HEK293 (cell line): ENCODE data around the gene RANBP2.

Experiments used
- CTCF ChIA-PET: fragments of 350-600 bp; formaldehyde crosslinking; extraction: SDS; loops from one replicate; lab custom pipeline; 2021; ENCODE audit warnings: antibody characterized with exemption; lab: Yijun Ruan, JAX
- POLR2A ChIA-PET: fragments of 300-600 bp; formaldehyde crosslinking; extraction: SDS; loops from one replicate; lab custom pipeline; 2020; ENCODE audit warnings: antibody characterized with exemption, inconsistent platforms; lab: Yijun Ruan, JAX
- H3K27ac ChIP-seq: fragments of 200-500 bp; sonication (Bioruptor generic); 2 replicates; pipeline ENCODE4 v1.5.1; 2014; ENCODE audit warnings: low read depth, low read length, control low read depth, inconsistent platforms; ENCODE audit errors: extremely low read depth
- H3K36me3 ChIP-seq, 2 experiments: fragments of 200-500 bp in 1 of 2; sonication (Bioruptor generic) in 1 of 2; 1 replicate in 1 of 2; 2 replicates in 1 of 2; pipeline ENCODE4 v1.5.1; 2014 to 2017; ENCODE audit warnings: inconsistent platforms in 2 of 2, low read length in 2 of 2; ENCODE audit not compliant: control insufficient read depth in 2 of 2, insufficient read depth in 1 of 2
- H3K4me1 ChIP-seq: fragments of 200-500 bp; sonication (Bioruptor generic); 2 replicates; pipeline ENCODE4 v1.5.1; 2014; ENCODE audit warnings: mild to moderate bottlenecking, low read length, inconsistent platforms; ENCODE audit not compliant: control insufficient read depth, insufficient read depth
- H3K4me3 ChIP-seq: 2 replicates; pipeline ENCODE4 v1.5.1; 2011; ENCODE audit warnings: low read depth, mild to moderate bottlenecking, control low read depth, low read length, moderate library complexity
- H3K9me3 ChIP-seq: fragments of 200-500 bp; sonication (Bioruptor generic); 2 replicates; pipeline ENCODE4 v1.5.1; 2014; ENCODE audit warnings: low read depth, low read length, inconsistent platforms; ENCODE audit not compliant: control insufficient read depth, insufficient read depth
- GFI1B ChIP-seq: fragments of 450-650 bp; formaldehyde crosslinking; IDR thresholded peaks from 2 replicates; pipeline ENCODE4 v1.5.1; 2016; ENCODE audit warnings: missing biosample characterization, missing genetic modification characterization
- OSR2 ChIP-seq: fragments of 450-650 bp; formaldehyde crosslinking; IDR thresholded peaks from 2 replicates; pipeline ENCODE4 v1.5.1; 2016; ENCODE audit warnings: missing biosample characterization, missing genetic modification characterization
- OVOL3 ChIP-seq: fragments of 450-650 bp; formaldehyde crosslinking; IDR thresholded peaks from 2 replicates; pipeline ENCODE4 v1.5.1; 2016; ENCODE audit warnings: missing biosample characterization, missing genetic modification characterization
- RBAK ChIP-seq: fragments of 450-650 bp; formaldehyde crosslinking; IDR thresholded peaks from 2 replicates; pipeline ENCODE4 v1.5.1; 2016; ENCODE audit warnings: missing biosample characterization, missing genetic modification characterization
- SP7 ChIP-seq: fragments of 450-650 bp; formaldehyde crosslinking; IDR thresholded peaks from 2 replicates; pipeline ENCODE4 v1.5.1; 2016; ENCODE audit warnings: missing biosample characterization, missing genetic modification characterization
- YY1 ChIP-seq: fragments of 450-650 bp; formaldehyde crosslinking; IDR thresholded peaks from 2 replicates; pipeline ENCODE4 v1.5.1; 2018; ENCODE audit warnings: missing biosample characterization, missing genetic modification characterization
- ZEB2 ChIP-seq: fragments of 450-650 bp; formaldehyde crosslinking; IDR thresholded peaks from 2 replicates; pipeline ENCODE4 v1.5.1; 2016; ENCODE audit warnings: missing biosample characterization, missing genetic modification characterization
- ZFP69B ChIP-seq: fragments of 450-650 bp; formaldehyde crosslinking; IDR thresholded peaks from 2 replicates; pipeline ENCODE4 v1.5.1; 2016; ENCODE audit warnings: missing biosample characterization, missing genetic modification characterization
- ZNF133 ChIP-seq: fragments of 450-650 bp; formaldehyde crosslinking; IDR thresholded peaks from 2 replicates; pipeline ENCODE4 v1.5.1; 2016; ENCODE audit warnings: missing biosample characterization, missing genetic modification characterization
- ZNF16 ChIP-seq: fragments of 450-650 bp; formaldehyde crosslinking; IDR thresholded peaks from 2 replicates; pipeline ENCODE4 v1.5.1; 2016; ENCODE audit warnings: low read depth, missing biosample characterization, missing genetic modification characterization
- ZNF184 ChIP-seq: fragments of 450-650 bp; IDR thresholded peaks from 2 replicates; pipeline ENCODE4 v1.5.1; 2018; ENCODE audit warnings: missing biosample characterization, mild to moderate bottlenecking, missing genetic modification characterization
- ZNF202 ChIP-seq: fragments of 450-650 bp; formaldehyde crosslinking; IDR thresholded peaks from 2 replicates; pipeline ENCODE4 v1.5.1; 2016; ENCODE audit warnings: missing biosample characterization, missing genetic modification characterization, borderline replicate concordance
- ZNF23 ChIP-seq: fragments of 450-650 bp; formaldehyde crosslinking; IDR thresholded peaks from 2 replicates; pipeline ENCODE4 v1.5.1; 2016; ENCODE audit warnings: missing biosample characterization, missing genetic modification characterization, borderline replicate concordance
- ZNF280C ChIP-seq: fragments of 450-650 bp; formaldehyde crosslinking; IDR thresholded peaks from 2 replicates; pipeline ENCODE4 v1.5.1; 2016; ENCODE audit warnings: missing biosample characterization, missing genetic modification characterization
- ZNF416 ChIP-seq: fragments of 450-650 bp; formaldehyde crosslinking; IDR thresholded peaks from 2 replicates; pipeline ENCODE4 v1.5.1; 2016; ENCODE audit warnings: missing biosample characterization, missing genetic modification characterization
- ZNF426 ChIP-seq: fragments of 450-650 bp; formaldehyde crosslinking; IDR thresholded peaks from 2 replicates; pipeline ENCODE4 v1.5.1; 2017; ENCODE audit warnings: missing biosample characterization, missing genetic modification characterization, mild to moderate bottlenecking, inconsistent platforms, moderate library complexity
- ZNF596 ChIP-seq: fragments of 450-650 bp; IDR thresholded peaks from 2 replicates; pipeline ENCODE4 v1.5.0; 2018; ENCODE audit warnings: missing biosample characterization, mild to moderate bottlenecking, missing genetic modification characterization, moderate library complexity
- ZNF600 ChIP-seq: fragments of 450-650 bp; formaldehyde crosslinking; IDR thresholded peaks from 2 replicates; pipeline ENCODE4 v1.5.1; 2016; ENCODE audit warnings: missing biosample characterization, missing genetic modification characterization
- ZNF621 ChIP-seq: fragments of 450-650 bp; formaldehyde crosslinking; IDR thresholded peaks from 2 replicates; pipeline ENCODE4 v1.5.1; 2017; ENCODE audit warnings: missing biosample characterization, missing genetic modification characterization
- ZNF626 ChIP-seq: fragments of 450-650 bp; sonication (Bioruptor Pico); formaldehyde crosslinking; IDR thresholded peaks from 2 replicates; pipeline ENCODE4 v1.5.1; 2018; ENCODE audit warnings: missing biosample characterization, missing genetic modification characterization, inconsistent platforms
- ZNF654 ChIP-seq: fragments of 450-650 bp; formaldehyde crosslinking; IDR thresholded peaks from 2 replicates; pipeline ENCODE4 v1.5.1; 2016; ENCODE audit warnings: low read depth, missing biosample characterization, missing genetic modification characterization
- ZNF660 ChIP-seq: fragments of 450-650 bp; IDR thresholded peaks from 2 replicates; pipeline ENCODE4 v1.5.1; 2018; ENCODE audit warnings: missing biosample characterization, mild to moderate bottlenecking, missing genetic modification characterization
- ZNF664 ChIP-seq: fragments of 450-650 bp; formaldehyde crosslinking; IDR thresholded peaks from 2 replicates; pipeline ENCODE4 v1.5.1; 2016; ENCODE audit warnings: missing biosample characterization, missing genetic modification characterization
- ZNF704 ChIP-seq: fragments of 450-650 bp; formaldehyde crosslinking; IDR thresholded peaks from 2 replicates; pipeline ENCODE4 v1.5.1; 2016; ENCODE audit warnings: missing biosample characterization, missing genetic modification characterization
- ZNF785 ChIP-seq: fragments of 450-650 bp; formaldehyde crosslinking; IDR thresholded peaks from 2 replicates; pipeline ENCODE4 v1.5.1; 2016; ENCODE audit warnings: missing biosample characterization, missing genetic modification characterization
- ZNF830 ChIP-seq: fragments of 450-650 bp; IDR thresholded peaks from 2 replicates; pipeline ENCODE4 v1.5.0; 2018; ENCODE audit warnings: missing biosample characterization, missing genetic modification characterization, low read depth, mild to moderate bottlenecking, moderate library complexity
- ZSCAN16 ChIP-seq: fragments of 450-650 bp; formaldehyde crosslinking; IDR thresholded peaks from 2 replicates; pipeline ENCODE4 v1.5.1; 2016; ENCODE audit warnings: missing biosample characterization, missing genetic modification characterization
- ZSCAN18 ChIP-seq: fragments of 450-650 bp; formaldehyde crosslinking; IDR thresholded peaks from 2 replicates; pipeline ENCODE4 v1.5.1; 2016; ENCODE audit warnings: missing biosample characterization, missing genetic modification characterization
- TF ChIP-seq, protein P1 (sequence below): fragments of 450-650 bp; formaldehyde crosslinking; IDR thresholded peaks from 2 replicates; pipeline ENCODE4 v1.5.1; 2016; ENCODE audit warnings: missing biosample characterization, missing genetic modification characterization

RANBP2 gene

GRCh38 chr2:108823286-108823685 lies 104.0 kb downstream of the RANBP2 start:
- H3K36me3 ChIP-seq, result peaks cover 18 to 47% of the 10 kb centered on the region in 2 experiments
- H3K4me1 ChIP-seq, result no peaks in the 10 kb centered on the region
- CTCF ChIA-PET, result interaction anchor here (0.7 to 1.1 kb wide), 2 partner anchors 15 to 179 kb away, joined by 3 to 4 read pairs; no protein-coding TSS in a partner anchor
- H3K9me3 ChIP-seq, result no peaks in the 10 kb centered on the region
- H3K4me3 ChIP-seq, result no peak overlapping the region
- H3K27ac ChIP-seq, result no peak overlapping the region
- TF ChIP-seq ZNF600 (tag by site-specific recombination) (no peak), ZNF202 (tag by site-specific recombination) (no peak), ZNF660 (tag by site-specific recombination) (no peak), OSR2 (tag by site-specific recombination) (no peak), RBAK (no peak), ZNF704 (tag by site-specific recombination) (no peak), GFI1B (tag by site-specific recombination) (no peak), ZNF426 (no peak), ZNF16 (tag by site-specific recombination) (no peak), ZNF830 (tag by site-specific recombination) (no peak), ZNF23 (tag by site-specific recombination) (no peak), ZNF654 (no peak)
- TF ChIP-seq, protein P1, sequence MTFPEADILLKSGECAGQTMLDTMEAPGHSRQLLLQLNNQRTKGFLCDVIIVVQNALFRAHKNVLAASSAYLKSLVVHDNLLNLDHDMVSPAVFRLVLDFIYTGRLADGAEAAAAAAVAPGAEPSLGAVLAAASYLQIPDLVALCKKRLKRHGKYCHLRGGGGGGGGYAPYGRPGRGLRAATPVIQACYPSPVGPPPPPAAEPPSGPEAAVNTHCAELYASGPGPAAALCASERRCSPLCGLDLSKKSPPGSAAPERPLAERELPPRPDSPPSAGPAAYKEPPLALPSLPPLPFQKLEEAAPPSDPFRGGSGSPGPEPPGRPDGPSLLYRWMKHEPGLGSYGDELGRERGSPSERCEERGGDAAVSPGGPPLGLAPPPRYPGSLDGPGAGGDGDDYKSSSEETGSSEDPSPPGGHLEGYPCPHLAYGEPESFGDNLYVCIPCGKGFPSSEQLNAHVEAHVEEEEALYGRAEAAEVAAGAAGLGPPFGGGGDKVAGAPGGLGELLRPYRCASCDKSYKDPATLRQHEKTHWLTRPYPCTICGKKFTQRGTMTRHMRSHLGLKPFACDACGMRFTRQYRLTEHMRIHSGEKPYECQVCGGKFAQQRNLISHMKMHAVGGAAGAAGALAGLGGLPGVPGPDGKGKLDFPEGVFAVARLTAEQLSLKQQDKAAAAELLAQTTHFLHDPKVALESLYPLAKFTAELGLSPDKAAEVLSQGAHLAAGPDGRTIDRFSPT (tag by site-specific recombination), result no peak
- POLR2A ChIA-PET, result no interaction called here

GRCh38 chr2:108824316-108825070 lies 105.2 kb downstream of the RANBP2 start:
- Histone ChIP-seq H3K36me3 (peaks cover 18 to 37% of the 10 kb centered on the region in 2 experiments), H3K27ac (no peak overlapping the region), H3K4me1 (no peaks in the 10 kb centered on the region), H3K4me3 (no peak overlapping the region), H3K9me3 (no peaks in the 10 kb centered on the region)
- ChIA-PET POLR2A (no interaction called here), CTCF (interaction anchor here (1.0 to 1.1 kb wide), 2 partner anchors 104 to 177 kb away, joined by 3 to 4 read pairs; no protein-coding TSS in a partner anchor)
- TF ChIP-seq ZNF133 (tag by site-specific recombination) (no peak), ZNF785 (tag by site-specific recombination) (no peak), ZNF626 (no peak), ZFP69B (tag by site-specific recombination) (no peak), ZSCAN16 (no peak), ZNF184 (tag by site-specific recombination) (no peak), ZNF596 (tag by site-specific recombination) (no peak), OVOL3 (tag by site-specific recombination) (no peak), ZNF280C (no peak), ZNF416 (tag by site-specific recombination) (no peak), SP7 (no peak), ZSCAN18 (no peak), ZNF621 (no peak), ZEB2 (tag by site-specific recombination) (no peak), YY1 (no peak), ZNF664 (no peak)
